Measurements from ENCODE around the gene ZFPM1. TPM values are rescaled to one million over a fixed set of nuclear protein-coding genes. Genes with fewer than 3 reads are reported as not detected.

ZFPM1 gene
- polyA plus RNA-seq, 1 of the 3 experiments (the other 2 are of a cell fraction): 1.2 TPM

GRCh38 chr16:88426018-88426417 lies 27.1 kb upstream of the ZFPM1 start:
- no peak overlapping the region for H3K9ac ChIP-seq
- WGBS (ENCODE audit: low lambda C conversion rate): 77% methylated on average over 3 of the region's 13 CpGs
- CTCF ChIA-PET: interaction anchor here (2.6 kb wide), 1 partner anchor 11 kb away, joined by 15 read pairs; no protein-coding TSS in a partner anchor
- H3K4me1 ChIP-seq (ENCODE audit: control insufficient read depth in 1 of 2, insufficient read depth in 2 of 2, low read depth in 1 of 2, low read length in 1 of 2): peaks cover 0 to 8% of the 10 kb centered on the region in 2 experiments; a peak in 1 of 4 replicates
- no peak for TF ChIP-seq REST (IDR thresholded peaks at IDR 0.05; ENCODE audit: low read depth, low read length)
- TF ChIP-seq CTCF (IDR thresholded peaks at IDR 0.05): no peak
- no peak for TF ChIP-seq PBX3 (IDR thresholded peaks at IDR 0.05)
- TF ChIP-seq MAX (IDR thresholded peaks at IDR 0.05; ENCODE audit: low read depth): no peak
- TF ChIP-seq JUND (IDR thresholded peaks at IDR 0.05): no peak
- TF ChIP-seq MXI1 (IDR thresholded peaks at IDR 0.05; ENCODE audit: low read depth, low read length): no peak
- no peak for TF ChIP-seq EP300 (IDR thresholded peaks at IDR 0.05; ENCODE audit: borderline replicate concordance in 1 of 2, low read depth in 1 of 2, low read length in 1 of 2)
- no peak for TF ChIP-seq SIN3A (IDR thresholded peaks at IDR 0.05; ENCODE audit: borderline replicate concordance, low read depth, low read length)
- no peak for TF ChIP-seq GABPA (IDR thresholded peaks at IDR 0.05; ENCODE audit: low read depth)
- TF ChIP-seq EZH2phosphoT487 (IDR thresholded peaks at IDR 0.05; ENCODE audit: borderline replicate concordance, low read depth): no peak
- no peak for TF ChIP-seq TCF12 (IDR thresholded peaks at IDR 0.05)
- TF ChIP-seq ELF1 (IDR thresholded peaks at IDR 0.05): no peak
- no peak for TF ChIP-seq FOXM1 (IDR thresholded peaks at IDR 0.05; ENCODE audit: low read depth)
- no peak for TF ChIP-seq SMC3 (IDR thresholded peaks at IDR 0.05; ENCODE audit: low read depth, low read length)
- TF ChIP-seq GATA2 (CRISPR knock-in tag; IDR thresholded peaks at IDR 0.05): no peak
- no peak for TF ChIP-seq RAD21 (IDR thresholded peaks at IDR 0.05; ENCODE audit: low read length)
- no peaks in the 10 kb centered on the region for H3K79me2 ChIP-seq (ENCODE audit: insufficient read depth)
- no peak overlapping the region for H2AFZ ChIP-seq (ENCODE audit: low read depth)
- H3F3A ChIP-seq (replicated peaks; ENCODE audit: insufficient read depth): no peaks in the 10 kb centered on the region
- H3K36me3 ChIP-seq (replicated peaks in 1 of 2; ENCODE audit: control insufficient read depth in 1 of 2, insufficient read depth in 2 of 2, low read length in 1 of 2): no peaks in the 10 kb centered on the region
- H3K9me3 ChIP-seq: no peaks in the 10 kb centered on the region
- H4K20me1 ChIP-seq (ENCODE audit: insufficient read depth): no peaks in the 10 kb centered on the region
- H3K4me2 ChIP-seq: no peak overlapping the region
- no peak for DNase-seq
- POLR2A ChIA-PET: no interaction called here
- H3K9me2 ChIP-seq: no peaks in the 10 kb centered on the region
- no peak overlapping the region for H3K27ac ChIP-seq (ENCODE audit: low read depth in 2 of 2, low read length in 1 of 2)
- no peak overlapping the region for H3K4me3 ChIP-seq (ENCODE audit: low read depth in 2 of 2, low read length in 1 of 2)
- no peaks in the 10 kb centered on the region for H3K27me3 ChIP-seq (ENCODE audit: insufficient read depth)

All from SK-N-SH (cell line).